SIG-M5 treated with dmso at 0.1 percent for 504 hours (cell line): ENCODE results near the gene CBFA2T3.

Experiments used
- DNase-seq: peaks from one replicate; lab custom pipeline; 2025; ENCODE audit not compliant: unreplicated experiment; lab: John Stamatoyannopoulos, UW

Gene CBFA2T3

GRCh38 chr16:88865310-88865709, 111.7 kb downstream of the CBFA2T3 start:
- no peak for DNase-seq

- no peak for DNase-seq
Observed at GRCh38 chr16:88864521-88864920, 112.5 kb downstream of the CBFA2T3 start.

GRCh38 chr16:88864099-88864498, 112.9 kb downstream of the CBFA2T3 start:
- DNase-seq, result no peak

- DNase-seq, result no peak
Observed at GRCh38 chr16:88863426-88863825, 113.6 kb downstream of the CBFA2T3 start.

GRCh38 chr16:88862968-88863367, 114.0 kb downstream of the CBFA2T3 start:
- no peak for DNase-seq

GRCh38 chr16:88861359-88861758, 115.6 kb downstream of the CBFA2T3 start:
- DNase-seq, result no peak

- DNase-seq, result no peak
Observed at GRCh38 chr16:88859381-88860091, 117.5 kb downstream of the CBFA2T3 start.

- DNase-seq, result peak; percentile 80
Observed at GRCh38 chr16:88857728-88858339, 119.2 kb downstream of the CBFA2T3 start.

- DNase-seq, result peak; percentile 90
Observed at GRCh38 chr16:88856828-88857727, 119.9 kb downstream of the CBFA2T3 start, which contains the start of the genes GALNS and TRAPPC2L. GALNS (minus strand) TSS chr16:88856947; CDS start chr16:88856877, 70 bp downstream. TRAPPC2L (plus strand) TSS chr16:88857127; CDS start chr16:88857151, 24 bp downstream.

- DNase-seq, result no peak
Observed at GRCh38 chr16:88856122-88856827, 120.7 kb downstream of the CBFA2T3 start.

- DNase-seq, result no peak
Observed at GRCh38 chr16:88855736-88856121, 121.3 kb downstream of the CBFA2T3 start.

GRCh38 chr16:88855176-88855575, 121.8 kb downstream of the CBFA2T3 start:
- no peak for DNase-seq

GRCh38 chr16:88854306-88855111, 122.5 kb downstream of the CBFA2T3 start:
- peak; percentile 31 for DNase-seq

GRCh38 chr16:88853325-88853941, 123.6 kb downstream of the CBFA2T3 start:
- no peak for DNase-seq

- DNase-seq, result no peak
Observed at GRCh38 chr16:88851616-88852015, 125.4 kb downstream of the CBFA2T3 start.

GRCh38 chr16:88850531-88851199, 126.3 kb downstream of the CBFA2T3 start:
- DNase-seq, result no peak

- DNase-seq, result no peak
Observed at GRCh38 chr16:88848557-88848956, 128.4 kb downstream of the CBFA2T3 start.

- no peak for DNase-seq
Observed at GRCh38 chr16:88847654-88848053, 129.4 kb downstream of the CBFA2T3 start.

GRCh38 chr16:88846088-88846487, 130.9 kb downstream of the CBFA2T3 start:
- no peak for DNase-seq
